ENCODE results near the gene SSBP2.

DNA sequence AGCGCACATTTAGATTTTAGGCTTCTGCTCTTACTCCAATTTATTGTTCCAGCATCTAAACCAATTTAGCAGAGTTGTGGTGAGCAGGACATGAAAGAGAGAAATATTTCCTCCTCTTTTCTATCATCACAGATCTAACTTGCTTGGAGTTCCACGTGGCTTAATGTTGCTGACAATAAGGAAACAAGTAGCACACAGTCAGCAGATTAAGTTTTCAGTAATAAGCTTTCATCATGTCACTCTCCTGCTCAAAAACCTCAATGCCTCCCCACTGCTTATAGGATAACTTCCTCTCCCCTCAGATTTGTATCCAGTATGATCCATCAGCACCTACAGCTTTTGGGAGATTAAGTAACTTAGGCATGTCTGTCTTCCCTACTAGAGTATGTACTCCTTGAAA is 10.4 kb upstream of the SSBP2 start:
- TF ChIP-seq TAF1 (IDR thresholded peaks at IDR 0.05; ENCODE audit: borderline replicate concordance, insufficient read depth, low read length) = no peak
- no peak for TF ChIP-seq POLR2AphosphoS5 (IDR thresholded peaks at IDR 0.05; ENCODE audit: low read depth, low read length)
- TF ChIP-seq, protein P1, sequence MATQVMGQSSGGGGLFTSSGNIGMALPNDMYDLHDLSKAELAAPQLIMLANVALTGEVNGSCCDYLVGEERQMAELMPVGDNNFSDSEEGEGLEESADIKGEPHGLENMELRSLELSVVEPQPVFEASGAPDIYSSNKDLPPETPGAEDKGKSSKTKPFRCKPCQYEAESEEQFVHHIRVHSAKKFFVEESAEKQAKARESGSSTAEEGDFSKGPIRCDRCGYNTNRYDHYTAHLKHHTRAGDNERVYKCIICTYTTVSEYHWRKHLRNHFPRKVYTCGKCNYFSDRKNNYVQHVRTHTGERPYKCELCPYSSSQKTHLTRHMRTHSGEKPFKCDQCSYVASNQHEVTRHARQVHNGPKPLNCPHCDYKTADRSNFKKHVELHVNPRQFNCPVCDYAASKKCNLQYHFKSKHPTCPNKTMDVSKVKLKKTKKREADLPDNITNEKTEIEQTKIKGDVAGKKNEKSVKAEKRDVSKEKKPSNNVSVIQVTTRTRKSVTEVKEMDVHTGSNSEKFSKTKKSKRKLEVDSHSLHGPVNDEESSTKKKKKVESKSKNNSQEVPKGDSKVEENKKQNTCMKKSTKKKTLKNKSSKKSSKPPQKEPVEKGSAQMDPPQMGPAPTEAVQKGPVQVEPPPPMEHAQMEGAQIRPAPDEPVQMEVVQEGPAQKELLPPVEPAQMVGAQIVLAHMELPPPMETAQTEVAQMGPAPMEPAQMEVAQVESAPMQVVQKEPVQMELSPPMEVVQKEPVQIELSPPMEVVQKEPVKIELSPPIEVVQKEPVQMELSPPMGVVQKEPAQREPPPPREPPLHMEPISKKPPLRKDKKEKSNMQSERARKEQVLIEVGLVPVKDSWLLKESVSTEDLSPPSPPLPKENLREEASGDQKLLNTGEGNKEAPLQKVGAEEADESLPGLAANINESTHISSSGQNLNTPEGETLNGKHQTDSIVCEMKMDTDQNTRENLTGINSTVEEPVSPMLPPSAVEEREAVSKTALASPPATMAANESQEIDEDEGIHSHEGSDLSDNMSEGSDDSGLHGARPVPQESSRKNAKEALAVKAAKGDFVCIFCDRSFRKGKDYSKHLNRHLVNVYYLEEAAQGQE (IDR thresholded peaks at IDR 0.05; ENCODE audit: insufficient read depth in 1 of 2, low read depth in 2 of 2, low read length in 2 of 2) = no peak
- TF ChIP-seq FOXP2 (optimal IDR thresholded peaks at IDR 0.05; ENCODE audit: borderline replicate concordance, extremely low read depth, extremely low read length, insufficient read depth) = no peak

All from PFSK-1 (cell line).